HuH-7 (cell line): ENCODE measurements around the gene CRYBG3.
A peak's percentile ranks its signal among the peaks of the same experiment; 100 is the strongest.

ENCODE experiments used
- DNase-seq: peaks from one replicate; pipeline ENCODE4 v3.0.0; 2011; ENCODE audit warnings: low spot score

CRYBG3 gene

DNA sequence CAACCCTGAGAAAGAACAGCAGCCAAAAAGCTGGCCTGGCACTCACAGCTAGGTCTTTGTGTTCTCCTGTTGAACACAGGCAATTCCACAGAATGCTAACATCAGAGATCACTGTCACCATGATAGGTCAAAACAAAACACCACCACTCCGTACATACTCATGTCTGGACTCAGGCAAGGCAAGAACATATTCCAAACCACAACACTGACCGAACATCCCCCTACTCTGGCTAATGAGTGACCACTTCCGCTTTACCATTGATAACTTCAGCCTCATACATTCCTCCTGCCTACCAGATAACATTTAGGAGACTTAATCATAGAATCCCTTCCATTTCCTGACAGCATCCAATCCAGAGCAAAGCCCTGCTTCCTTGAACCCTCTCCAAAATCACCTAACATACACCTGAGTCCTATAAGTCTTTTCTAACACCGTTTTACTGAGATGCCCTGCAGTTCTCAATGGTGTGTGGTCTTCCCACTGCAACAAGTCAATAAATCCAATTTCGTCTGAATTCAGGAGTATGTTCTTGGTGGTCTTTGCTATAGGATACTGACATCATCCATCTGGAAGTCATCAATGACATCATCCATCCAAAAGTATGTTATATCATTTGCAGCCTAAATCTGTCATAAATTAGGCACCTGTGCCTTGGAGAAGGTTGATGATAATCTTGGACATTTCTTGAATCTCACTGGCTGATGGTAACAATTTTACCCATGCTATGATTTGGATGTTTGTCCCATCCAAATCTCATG, 126.7 kb downstream of the CRYBG3 start:
- DNase-seq, result no peak

DNA sequence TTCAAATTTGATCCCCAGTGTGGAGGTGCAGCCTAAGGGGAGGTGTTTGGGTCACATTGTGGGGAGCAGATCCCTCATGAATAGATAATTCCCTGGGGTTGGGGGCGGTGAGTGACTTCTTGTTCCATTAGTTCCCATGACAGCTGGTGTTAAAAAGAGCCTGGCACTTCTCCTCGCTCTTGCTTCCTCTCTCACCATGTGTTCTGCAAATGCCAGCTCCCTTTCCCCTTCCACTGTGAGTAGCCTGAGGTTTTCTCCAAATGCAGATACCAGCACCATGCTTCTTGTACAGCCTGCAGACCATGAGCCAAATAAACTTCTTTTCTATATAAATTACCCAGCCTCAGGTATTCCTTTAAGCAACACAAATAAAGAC, 127.3 kb downstream of the CRYBG3 start:
- DNase-seq, result no peak

DNA sequence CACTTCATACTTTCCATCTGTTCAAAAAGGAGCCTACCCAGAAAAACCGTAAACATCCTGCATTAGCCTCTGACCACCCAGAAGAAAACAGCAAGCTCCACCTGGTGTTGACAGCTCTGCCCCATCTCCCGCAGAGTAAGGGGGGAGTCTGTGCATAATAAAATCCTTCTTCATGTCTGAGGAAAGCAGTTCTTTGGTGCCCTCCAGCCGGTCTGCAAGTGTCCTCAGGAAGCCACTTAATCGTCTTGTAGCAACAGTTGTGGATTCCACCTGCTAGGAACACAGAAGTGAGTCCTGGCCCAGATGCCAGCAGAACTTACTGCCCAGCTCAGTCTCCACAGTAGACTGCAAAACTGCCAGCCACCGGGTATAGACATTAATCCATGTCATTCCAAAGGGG, 127.9 kb downstream of the CRYBG3 start:
- no peak for DNase-seq

DNA sequence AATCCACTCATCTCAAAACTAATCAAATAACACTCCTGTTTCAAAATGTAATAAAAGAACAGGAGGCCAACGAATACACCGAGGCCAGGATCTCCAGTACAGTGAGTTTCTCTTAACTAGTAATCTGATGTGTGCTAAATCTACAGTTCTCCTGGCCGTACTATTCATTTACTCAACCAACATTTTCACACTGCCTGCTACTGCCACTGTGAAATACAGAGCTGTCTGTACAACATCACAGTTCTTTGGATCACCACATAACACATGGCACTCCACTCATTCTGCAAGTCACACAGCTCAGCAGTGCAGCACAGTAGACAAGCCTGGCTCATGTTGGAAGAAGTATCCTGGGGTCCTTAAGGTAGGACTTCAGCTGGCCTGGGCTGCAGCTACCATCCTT, 128.5 kb downstream of the CRYBG3 start:
- no peak for DNase-seq

DNA sequence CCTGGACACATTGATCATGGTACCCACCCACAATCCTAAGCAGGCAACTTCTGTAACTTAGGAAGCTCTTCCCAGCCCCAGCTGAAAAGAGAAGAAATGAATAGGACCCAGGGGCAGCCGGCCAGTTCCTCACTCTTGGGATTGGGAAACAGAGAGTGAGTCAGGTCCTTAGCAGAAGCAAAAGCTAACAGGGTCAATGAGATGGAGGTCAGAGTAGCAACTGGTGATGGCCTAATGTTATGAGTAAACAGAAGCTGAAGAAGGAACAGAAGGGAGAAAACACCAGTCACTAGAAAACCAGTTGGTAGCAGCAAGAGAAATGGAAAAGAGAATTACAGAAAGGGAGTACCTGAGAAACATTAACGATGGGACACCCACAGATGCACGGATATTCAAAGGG, 130.5 kb downstream of the CRYBG3 start:
- DNase-seq, result no peak

DNA sequence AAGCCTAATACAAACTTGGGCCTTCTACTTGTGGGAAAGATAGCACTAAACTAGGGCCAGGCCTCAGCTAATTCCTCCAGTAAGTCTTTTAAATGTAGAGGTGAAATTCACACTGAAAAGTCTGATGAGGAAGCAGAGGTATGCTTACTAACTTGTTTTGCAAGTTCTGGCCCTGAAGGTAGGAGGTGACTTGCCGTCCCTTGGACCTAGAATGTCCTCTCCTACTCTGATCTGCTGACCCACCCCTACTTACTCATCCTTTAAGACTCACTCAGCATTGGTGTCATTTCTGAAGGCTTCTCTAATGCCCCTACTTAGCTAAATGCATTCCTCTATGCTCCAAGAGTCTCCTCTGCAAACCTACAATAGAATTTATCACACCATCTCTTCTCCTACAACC, 131.1 kb downstream of the CRYBG3 start:
- DNase-seq, result no peak

DNA sequence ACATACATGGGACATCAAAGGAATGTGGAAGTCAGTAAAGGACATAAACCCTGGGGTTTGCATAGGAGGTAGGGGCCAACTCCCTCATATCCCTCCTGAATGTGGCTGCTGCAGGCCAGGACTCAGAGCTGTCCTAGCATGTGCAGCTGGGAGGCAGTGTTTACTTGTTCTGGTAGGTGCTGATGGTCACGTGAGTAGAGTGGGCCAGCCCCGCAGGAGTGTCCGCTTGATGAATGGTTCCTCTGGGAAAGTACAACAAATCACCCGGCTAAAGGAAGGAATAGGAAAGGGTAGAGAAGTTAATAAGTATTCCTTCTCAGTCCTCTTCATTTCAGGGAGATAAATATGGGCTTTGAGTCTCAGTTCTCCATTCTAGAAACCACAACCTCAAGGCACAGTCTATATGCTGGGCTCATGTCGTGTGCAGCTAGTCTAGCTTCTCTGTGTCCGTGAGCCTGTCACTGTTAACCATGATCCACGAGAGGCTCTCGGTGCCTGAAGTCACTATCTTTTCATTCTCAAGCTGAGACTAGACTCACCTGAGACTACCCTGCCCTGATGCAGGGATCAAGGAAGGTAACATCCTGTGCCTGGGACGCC, 132.5 kb downstream of the CRYBG3 start:
- DNase-seq, result no peak

DNA sequence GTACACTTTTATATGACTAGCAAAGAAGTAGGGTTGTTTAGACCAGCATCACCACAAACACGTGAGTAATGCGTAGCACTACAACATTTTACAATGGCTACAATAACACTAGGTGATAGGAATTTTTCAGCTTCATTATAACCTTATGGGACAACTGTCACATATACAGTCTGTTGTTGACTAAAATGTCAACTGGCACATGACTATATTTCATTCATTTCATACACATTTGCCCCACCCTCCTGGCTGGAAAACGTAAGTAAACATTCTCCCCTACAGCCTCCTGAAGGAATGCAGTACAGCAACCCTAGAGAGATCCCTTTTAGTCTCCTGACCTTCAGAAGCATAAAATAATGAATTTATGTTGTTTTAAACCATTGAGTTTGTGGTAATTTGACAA, 134.2 kb downstream of the CRYBG3 start:
- no peak for DNase-seq

DNA sequence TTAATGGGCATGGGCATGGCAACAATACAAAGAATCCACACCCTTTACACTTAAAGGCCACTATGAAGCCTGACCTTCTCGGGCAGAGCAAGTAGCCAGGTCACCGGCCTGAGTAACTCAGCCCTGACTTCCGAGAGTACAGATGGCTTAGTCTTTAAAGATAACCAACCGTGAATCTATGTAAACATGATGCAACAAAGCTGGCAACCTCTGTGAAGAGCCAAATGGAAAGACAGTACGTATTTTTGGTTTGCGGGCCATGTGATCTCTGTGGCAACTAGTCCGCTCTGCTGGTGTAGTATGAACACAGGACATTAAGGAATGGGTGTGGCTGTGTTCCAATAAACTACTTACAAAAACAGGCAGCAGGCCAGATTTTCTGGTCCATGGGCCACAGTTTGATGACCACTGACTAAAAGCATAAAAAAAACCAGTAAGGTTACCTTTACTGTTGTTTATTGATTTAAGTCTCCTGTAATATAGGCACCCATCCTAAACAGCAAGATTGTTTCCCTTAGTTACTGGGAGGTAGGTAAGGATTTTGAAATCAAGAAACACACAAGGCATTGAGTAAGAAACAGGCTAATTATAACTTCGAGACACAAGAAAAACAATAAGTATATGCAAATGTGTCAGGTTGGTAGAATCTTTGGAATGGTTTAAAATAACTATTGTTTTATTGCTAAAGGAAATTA, 136.0 kb downstream of the CRYBG3 start:
- DNase-seq, result no peak

DNA sequence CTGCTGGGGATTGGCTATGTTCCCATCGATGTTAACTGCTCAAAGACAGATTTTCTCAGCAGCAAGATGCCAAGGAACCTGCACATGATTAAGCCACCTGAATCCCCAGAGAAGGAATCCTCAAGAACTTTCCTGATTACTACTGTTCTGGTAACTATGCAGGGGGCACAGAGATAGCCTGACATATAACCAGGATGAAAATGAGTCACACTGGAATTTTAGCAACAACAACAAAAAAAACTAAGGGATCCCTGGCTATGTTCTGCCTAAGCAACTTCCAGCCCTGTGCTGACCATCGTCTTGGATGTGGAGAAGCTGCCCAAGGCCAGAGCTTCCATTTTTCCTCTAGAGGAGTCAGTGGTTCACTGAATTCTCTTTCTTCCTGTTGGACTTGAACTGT, 136.6 kb downstream of the CRYBG3 start:
- no peak for DNase-seq

DNA sequence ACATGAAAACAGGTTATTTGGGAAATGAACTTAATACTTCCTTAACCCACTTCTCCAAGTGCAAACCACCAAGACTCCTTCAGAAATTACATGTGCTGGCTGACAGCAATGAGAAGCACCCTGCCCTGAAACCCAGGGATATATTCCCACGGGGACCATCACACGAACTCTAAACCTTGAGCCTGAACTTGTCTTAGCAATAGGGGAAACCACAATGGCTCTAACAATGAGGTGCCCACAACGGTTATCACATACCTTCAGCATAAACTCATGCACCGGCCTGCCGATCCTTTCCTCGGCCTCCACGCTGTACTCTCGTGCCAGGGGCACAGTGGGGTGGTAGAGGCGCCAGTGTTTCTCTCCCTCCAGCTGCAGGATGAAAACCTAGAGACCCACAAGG, 137.0 kb downstream of the CRYBG3 start:
- DNase-seq, result no peak

DNA sequence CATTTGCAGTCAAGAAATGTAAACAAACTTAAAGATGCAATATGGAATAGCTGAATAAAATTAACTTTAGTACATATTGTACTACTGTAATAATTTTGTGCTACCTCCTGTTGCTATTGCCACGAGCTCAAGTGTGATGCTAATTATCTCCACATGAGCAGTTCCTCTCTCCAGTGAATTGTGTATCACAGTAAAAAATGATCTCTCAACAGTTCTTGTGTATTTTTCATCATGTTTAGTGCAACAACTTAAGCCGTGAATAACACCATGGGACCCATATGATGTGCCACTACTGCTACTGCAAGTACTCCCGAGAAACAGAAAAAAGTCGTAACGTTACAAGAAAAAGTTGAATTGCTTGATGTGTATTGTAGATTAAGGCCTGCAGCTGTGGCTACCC, 138.1 kb downstream of the CRYBG3 start:
- DNase-seq, result no peak

DNA sequence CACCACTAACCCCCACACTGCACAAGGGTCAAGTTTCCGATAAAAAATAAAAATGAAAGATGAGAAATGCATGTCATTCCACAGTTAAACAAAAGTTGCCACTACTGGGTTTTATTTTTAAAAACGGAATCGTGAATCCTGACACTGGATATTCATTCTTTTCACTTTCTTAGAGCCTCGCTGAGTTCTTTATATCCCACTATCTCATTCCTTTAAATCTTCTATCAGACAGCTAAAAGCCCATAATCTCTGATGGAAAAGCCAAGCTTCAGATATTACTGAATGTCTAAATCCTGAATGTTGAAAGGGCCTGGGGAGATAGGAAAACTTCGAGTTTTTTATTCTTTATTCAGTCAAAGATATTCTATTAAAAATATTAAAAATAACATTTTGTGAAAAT, 138.7 kb downstream of the CRYBG3 start:
- DNase-seq, result no peak

DNA sequence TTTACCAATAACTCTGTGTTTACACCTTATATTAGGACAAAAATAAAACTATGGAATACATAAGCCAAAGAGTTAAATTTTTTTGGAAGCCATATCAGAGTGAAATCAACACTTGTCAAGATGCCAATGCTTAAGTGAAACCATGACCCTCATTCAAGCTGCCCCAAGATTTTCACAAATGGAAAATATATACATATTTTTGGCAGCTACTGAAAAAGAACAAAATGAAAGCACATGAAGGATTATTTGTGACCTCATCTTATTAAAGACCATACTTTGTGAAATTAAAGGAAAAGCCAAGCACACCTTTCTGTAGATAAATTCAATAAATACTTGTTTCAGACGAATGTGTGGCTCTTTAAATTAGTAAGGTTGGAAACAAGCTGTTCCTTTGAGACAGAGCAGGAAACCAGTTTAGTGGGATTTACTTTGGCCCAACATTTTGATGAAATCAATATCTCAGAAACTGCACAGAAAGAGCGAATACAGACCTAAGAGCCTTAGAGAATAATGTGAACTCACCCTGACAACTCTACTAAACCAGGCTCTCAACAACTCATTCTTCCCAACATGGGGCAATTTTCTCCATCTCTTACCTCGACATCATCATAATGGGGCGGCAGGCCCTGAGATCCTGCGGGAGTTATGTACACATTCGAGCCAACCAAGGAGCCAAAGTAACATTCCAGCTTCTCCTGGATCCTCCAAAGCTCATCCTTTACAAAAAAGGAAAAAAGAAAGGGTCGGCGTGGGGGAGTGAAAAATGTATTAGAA, 139.4 kb downstream of the CRYBG3 start:
- DNase-seq, result no peak

DNA sequence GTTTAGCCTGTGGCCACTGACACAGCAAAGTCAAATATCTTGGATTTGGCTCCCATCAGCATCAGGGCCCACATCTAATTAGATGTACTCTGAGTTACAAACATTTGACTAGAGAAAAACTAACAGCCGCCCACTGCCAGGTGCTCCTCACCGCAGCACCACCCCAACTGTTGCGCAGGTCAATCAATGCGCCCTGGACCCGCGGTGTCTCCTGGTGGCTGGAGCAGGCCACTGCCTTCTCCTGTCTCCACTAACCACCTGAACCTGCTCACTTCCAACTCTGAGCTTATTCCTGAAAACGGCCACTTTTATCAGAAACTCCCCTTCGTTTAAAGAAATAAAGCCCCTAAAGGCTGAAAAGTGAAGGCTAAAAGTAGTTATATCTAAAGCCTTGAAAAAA, 146.2 kb downstream of the CRYBG3 start:
- no peak for DNase-seq

DNA sequence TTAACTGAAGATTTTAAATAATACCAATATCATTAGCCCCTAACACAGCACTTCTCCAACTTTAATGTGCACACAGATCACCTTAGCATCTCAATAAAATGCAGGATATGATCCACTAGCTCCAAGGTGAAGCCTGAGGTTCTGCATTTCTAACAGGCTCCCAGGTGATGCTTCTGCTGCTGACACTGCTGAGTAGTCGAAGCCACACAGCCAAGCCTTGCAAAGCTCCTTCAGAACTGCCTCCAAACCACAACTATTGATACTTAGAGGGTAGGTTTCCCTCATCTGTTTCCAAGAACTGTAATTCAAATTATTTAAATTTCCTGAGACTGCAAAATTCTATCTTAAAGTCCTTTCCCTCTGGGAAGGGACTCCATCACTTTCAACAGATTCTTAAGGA, 146.6 kb downstream of the CRYBG3 start:
- no peak for DNase-seq

DNA sequence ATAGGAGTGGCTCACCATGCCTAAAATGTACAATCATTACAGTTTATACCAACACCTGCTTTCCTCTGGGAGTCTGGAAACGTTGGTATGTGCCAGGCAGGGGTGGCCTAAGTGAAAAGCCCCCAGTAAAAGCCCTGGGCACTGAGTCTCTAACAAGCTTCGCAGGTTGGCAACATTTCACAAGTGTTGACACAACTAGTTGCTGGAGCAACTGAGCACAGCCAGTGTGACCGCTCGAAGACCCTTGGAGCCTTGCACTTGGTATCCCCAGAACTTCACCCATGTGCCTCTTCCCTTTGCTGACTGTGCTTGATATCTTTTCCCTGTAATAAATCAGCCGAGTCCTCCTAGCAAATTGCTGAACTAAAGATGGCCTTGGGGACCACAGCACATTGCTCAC, 147.7 kb downstream of the CRYBG3 start:
- no peak for DNase-seq

DNA sequence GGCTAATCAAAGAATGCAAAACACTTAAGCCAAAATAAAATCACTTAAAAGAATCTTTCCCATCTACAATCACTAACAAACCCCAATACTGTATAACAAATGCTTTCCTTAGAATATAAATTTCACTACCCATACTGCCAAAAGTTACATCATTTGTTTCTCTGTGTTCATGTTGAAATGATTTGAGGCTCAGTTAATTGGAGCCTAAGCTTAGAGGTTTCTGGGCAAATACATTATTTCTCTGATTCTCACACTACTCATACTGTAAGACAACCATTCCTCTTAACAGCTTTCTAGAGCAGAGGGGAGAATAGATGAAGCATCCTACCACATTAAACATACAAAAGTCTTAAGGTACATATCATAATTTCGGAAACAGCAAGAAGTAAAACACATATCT, 148.3 kb downstream of the CRYBG3 start:
- no peak for DNase-seq

DNA sequence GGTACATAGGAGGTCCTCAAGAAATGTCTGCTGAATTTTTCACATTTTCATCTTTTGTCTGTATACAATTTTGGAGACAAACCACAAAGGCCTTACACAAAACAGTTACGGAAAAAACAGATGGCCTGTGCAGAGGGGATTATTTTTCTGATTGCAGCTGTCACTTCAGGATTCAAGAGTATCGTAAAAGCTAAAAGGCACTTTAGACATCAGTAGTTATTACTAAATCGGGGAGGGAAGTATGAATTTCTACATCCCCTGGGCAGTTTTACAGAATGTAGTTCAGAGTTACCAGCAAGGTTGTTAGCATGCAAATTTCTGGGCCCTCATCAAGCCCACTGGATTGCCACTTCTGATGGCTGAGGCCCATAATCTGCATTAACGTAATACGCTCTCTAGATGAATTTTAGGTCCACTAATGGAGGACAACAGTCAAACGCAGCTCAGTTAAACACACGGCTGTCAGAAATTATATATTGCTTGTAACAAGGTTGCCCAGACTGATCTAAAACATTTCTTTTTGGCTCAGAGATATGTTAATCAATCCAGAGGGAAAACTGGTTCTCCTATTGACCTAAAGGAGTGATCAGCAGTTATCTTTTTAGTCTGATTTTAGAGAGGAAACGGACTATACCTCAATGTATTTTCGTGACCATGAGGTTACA, 149.3 kb downstream of the CRYBG3 start:
- no peak for DNase-seq

DNA sequence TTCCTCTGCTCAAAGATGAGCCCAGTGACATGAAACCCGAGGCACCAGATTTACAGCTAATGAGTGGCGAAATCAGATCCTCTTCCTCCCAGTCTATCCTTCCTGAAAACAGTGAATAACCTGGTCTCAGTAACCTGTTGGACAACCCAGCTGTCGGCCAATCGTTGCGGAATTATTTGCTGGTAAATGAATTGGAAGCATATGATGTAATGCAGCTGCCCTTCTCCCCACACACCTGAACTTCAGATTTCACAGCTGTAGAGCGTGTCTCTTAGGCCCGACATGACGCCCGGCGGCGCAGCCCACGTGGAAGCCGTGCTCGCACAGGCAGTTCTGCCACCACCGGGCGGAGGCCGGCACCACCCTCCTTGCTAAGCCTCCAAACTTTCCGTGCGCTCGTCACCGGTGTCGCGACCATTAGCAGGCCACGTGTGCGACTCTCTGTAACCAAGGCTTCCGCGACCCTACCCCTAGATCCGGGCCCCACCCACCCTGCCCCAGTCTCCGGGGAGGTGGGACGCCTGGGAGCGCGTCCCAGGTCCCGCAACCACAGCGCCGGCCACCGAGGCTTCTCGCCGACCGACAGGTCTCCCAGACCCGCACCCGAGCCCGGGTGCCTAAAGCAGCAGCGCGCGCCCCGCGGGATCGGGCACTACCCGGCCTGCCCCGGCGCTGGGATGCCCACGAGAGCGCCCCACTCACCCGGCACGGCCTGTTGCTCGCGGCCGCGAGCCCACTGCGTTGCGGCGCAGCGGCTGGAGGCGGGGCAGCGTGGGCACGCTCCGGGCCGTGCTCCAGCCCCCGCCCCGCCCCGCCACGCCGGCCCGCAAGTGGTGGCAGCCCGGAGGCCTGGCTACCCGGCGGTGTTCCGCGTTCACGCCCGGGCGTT, 150.1 kb downstream of the CRYBG3 start, which contains the start of gene RIOX2:
RIOX2 (minus strand) TSS at position 753 of the 889 bp plus-strand sequence. CDS start 4,838 bp downstream, outside the sequence.
- DNase-seq, result peak; percentile 80

DNA sequence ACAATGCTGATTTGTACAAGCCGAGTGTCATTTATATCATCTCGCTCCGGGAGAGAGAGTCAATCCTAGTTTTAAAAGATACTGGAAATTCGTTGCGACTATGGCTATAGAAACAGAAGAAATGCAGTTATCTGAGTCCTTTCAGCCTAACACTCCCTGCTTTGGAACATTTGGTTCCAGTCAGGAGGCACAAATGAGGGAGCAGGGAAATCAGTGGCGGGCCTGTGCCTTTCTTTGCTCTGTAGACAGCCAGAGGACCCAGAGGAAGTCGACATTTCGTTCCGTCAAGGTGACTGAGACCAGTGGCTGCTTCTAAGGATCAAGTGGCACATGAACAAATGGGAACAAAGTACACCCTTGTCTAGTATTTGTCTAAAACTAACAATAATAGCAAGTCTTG, 151.2 kb downstream of the CRYBG3 start:
- DNase-seq, result no peak
